GM18505 (cell line): ENCODE measurements around the gene GLE1.
"Not testable (repeated sequence)": the region's sequence is repeated elsewhere in the genome, so short reads cannot be mapped to it uniquely, and the experiment has no call there.

Experiments used
- ATAC-seq: cut with Tn5 transposase; IDR thresholded peaks from one replicate; pipeline ENCODE4 v1.9.1; 2021; ENCODE audit not compliant: unreplicated experiment
- POLR2A ChIP-seq: IDR thresholded peaks from 4 replicates; pipeline ENCODE4 v1.6.1; 2011; ENCODE audit warnings: borderline replicate concordance; ENCODE audit not compliant: insufficient read depth, insufficient read length; ENCODE audit errors: extremely low read depth

The GLE1 gene

DNA sequence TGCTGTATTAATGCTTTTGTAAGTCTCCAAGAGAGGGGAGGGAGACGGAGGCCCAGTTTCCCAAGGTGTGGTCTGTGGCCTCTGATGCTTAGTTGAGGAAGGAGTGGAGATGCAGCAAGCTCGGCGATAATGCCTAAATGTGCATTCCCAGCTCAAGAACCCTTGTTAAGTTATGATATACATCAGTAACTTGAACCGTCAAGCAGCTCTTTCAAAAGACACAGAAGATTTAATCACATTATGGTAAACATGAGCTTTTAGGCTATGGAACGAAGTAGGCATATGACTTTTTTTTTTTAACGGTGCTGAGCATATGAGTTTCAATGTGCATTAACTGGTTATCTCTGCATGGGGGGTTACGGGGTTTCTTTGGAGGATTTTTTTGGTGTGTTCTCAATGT is 22.3 kb upstream of the GLE1 start:
- no peak for TF ChIP-seq POLR2A
- ATAC-seq, result no peak

DNA sequence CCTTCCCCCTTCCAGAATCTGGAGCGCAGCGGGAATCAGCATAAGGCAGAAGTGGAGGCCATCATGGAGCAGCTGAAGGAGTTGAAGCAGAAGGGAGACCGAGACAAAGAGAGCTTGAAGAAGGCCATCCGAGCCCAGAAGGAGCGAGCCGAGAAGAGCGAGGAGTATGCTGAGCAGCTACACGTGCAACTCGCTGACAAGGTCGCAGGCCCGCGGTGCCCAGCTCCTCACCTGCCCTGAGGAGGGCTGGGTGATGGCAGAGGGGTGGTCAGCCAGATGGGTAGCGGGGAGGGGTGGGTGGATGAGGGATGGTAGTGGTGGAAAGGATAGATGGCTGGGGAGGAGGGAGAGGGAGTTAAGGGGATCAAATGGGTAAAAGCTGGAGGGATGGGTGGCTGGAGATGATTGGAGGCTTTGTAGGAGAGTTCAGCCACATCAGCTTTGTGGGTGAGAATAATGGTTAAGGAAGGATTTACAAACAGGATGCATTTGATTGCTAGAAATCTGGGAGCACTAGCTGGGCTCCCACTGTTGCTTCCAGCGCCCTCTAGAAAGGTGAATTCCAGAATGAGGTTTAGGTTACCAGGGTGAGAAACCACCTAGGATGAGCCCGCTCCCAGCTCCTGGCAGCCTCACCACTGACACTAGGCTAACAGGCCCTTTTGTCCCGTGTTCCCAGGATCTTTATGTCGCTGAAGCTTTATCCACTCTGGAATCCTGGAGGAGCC is 19.7 kb upstream of the GLE1 start:
- no peak for ATAC-seq
- TF ChIP-seq POLR2A, result no peak

DNA sequence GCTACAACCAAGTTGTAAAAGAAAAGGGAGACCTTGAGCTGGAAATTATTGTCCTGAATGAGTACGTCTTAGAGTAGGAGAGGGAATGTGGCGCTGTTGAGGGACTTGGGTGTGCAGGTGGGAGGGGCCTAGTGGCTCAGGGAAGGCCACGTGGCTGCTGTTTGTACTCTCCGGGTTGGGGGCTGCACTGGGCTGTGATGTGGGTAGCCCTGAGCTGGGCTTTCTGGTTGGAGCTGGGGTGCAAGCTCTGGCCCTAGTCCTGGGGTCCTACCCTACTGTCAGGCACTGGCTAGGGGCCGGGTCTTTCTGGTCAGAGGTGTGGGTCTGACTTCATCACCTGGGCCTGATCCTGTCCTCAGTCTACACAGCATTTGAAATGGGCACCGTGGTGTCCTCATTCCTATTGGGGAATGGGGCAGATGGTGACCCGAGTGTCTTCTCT is 19.1 kb upstream of the GLE1 start:
- ATAC-seq, result no peak
- TF ChIP-seq POLR2A, result no peak

DNA sequence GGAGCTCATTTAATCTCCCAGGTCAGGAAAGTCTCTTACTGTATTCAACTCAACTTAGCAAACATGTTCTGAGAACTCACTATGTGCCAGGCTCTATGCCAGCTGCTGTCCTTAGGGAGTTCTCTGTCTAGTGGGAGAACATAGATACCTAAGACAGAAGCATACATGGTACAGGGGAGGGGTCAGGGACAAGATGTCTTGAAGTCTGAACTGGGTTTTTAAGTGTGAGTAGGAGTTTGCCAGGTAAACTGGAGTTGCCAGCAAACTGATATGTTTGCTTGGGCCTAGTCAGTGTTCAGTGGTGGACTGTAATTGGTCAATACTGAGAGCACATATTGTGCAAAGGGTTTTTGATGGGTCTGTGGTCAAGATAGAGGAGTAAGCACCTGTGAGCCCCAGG is 18.3 kb upstream of the GLE1 start:
- no peak for ATAC-seq
- TF ChIP-seq POLR2A, result no peak

DNA sequence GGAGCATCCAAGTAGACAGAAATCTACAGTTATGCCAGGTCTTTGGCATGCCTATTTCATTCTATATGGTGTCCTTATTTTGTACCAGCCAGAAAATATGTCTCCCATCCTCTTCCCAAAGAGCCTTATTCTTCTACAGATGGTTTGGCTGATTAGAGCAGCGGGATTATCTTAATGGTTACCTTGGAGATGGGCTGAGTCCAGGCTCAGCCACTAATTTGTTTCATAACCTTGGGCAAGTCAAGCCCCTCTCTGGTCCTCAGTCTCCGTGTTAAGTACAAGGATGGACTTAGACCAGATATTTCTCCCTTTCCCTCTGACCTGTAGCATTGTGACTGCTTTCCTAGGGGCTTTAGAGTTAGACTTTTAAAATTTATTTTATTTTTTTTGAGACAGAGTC is 11.1 kb upstream of the GLE1 start:
- ATAC-seq, result no peak
- no peak for TF ChIP-seq POLR2A

DNA sequence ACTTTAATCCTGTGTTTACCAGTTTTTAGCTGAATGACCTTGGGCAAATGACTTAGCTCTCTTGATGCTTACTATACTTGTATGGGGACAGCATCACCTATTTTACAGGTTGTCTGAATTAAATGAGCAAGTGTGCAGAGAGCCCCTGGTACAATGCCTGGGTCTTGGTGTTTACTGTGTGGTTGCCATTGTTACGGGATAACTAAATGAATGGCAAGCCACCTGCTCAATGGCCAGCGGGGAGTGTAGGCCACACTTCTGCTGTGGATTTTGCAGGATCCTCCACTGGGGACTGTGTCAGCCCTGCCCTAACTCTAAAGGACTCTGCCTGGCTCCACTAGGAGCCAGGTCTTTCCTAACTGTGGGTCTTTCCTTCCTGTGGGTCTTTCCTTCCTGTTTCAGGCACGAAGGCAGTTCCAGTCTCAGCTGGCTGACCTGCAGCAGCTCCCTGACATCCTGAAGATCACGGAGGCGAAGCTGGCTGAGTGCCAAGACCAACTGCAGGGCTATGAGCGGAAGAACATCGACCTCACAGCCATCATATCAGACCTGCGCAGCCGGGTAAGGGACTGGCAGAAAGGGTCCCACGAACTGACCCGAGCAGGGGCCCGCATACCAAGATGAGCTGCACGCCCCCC is 10.3 kb upstream of the GLE1 start:
- ATAC-seq, result no peak
- TF ChIP-seq POLR2A, result no peak

DNA sequence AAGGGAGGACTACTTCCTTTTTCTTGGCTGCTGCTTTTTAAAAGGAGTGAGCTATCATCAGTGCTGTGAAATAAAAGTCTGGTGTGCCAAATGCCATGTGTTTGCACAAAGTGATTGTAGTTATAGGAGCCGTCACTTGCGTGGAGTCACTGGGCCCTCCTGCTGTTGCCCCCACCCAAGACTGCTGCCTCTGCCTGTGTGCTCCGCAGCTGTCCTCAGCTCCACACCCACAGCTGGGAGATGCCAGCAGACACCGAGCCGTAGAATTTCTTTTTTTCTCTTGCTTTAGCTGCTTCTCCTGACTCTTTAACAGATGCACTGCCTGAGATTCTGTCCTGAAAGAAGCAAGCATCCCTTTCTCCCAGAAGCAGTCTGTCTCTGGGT is 9.8 kb upstream of the GLE1 start:
- no peak for ATAC-seq

DNA sequence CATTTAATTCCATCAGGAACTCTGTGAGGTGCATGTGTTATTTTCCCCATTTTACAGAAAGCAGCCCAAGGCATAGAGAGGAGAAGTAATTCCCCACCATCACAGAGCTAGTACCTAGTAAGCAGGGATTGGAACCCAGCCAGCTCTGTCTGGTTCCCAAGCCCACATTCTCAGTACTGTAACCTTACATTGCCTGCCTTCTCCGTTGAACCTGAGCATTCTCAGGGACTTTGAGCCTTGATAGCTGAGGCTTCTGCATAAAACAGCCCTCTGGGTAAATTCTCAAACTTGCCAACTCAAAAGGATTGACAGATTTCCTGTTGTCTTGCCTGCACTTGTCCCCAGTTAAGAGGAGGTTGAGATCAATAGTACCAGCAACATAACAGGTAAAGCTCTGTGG is 9.2 kb upstream of the GLE1 start:
- TF ChIP-seq POLR2A, result no peak
- no peak for ATAC-seq

More for the DNA sequence above, 9.8 kb upstream of the GLE1 start:
- TF ChIP-seq POLR2A, result no peak

DNA sequence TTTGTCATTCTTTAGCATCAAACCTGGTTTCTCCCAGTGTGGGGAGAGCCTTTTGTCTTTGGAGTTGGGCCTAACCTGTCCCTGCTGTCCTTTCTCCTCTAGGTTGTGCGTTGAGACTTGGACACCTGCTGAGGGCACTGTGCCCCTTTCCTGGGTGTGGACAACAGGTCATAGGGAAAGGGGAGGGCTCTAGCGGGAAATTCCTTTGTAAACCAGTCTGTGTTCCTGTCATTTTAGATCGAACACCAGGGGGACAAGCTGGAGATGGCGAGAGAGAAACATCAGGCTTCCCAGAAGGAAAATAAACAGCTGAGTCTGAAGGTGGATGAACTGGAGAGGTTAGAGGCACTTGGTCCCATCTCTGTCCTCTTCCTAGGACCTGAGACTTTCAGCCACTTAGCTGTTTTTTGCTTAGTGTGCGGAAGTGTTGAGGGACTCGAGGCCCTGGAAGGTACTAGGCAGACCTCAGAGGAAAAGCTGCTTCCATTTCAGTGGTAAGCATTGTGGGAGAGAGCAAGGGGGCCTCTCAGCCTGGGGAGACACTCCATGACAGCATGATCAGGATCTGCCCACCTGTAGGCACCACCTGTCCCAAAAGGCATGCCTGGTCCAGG is 8.6 kb upstream of the GLE1 start:
- no peak for ATAC-seq

DNA sequence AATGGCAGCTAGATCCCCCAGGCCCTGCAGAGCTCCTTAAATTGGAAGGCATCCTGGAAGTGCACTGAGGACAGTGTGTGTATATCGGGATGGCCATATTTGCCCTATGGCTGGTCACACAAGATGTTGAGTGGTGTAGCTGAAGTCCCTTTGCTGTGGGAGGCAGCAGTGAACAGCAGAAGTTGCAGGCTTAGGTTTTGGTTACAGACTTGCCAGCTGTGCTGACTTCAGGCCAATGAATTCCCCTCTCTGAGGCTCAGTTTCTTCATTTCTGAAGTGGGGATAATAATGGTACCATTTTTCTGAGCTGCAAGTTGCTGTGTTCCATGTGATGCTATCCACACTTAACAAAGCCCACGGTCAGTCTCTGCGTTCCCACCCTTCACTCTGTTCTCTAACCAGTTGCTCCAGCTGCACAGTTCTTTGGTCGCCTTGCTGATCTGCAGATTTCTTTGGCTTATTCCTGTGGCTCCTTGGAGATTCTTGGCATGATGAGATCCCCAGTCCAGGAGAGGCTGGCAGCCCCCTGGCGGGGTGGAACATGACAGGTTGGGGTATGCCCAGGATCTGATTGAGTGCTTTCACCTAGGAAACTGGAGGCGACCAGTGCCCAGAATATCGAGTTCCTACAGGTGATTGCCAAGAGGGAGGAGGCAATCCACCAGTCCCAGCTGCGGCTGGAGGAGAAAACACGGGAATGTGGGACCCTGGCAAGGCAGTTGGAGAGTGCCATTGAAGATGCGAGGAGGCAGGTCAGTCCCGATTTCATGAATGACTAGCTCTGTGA is 6.5 kb upstream of the GLE1 start:
- no peak for ATAC-seq
- no peak for TF ChIP-seq POLR2A

More for the DNA sequence above, 8.6 kb upstream of the GLE1 start:
- no peak for TF ChIP-seq POLR2A

DNA sequence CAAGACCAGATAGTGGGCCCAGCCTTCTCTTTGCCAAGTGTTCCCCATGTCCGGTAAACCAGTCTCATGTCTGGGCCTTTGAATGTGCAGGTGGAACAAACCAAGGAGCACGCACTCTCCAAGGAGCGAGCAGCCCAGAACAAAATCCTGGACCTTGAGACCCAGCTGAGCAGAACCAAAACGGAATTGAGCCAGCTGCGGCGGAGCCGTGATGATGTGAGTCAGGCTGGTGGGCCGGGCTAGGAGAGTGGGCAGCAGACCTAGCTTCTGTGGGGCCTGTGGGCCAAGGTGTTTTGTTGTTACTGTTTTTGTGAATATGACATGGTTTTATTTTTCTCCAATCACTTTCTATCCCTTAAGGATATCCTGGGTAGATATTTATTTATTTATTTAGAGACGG is 5.6 kb upstream of the GLE1 start:
- TF ChIP-seq POLR2A, result no peak
- no peak for ATAC-seq

DNA sequence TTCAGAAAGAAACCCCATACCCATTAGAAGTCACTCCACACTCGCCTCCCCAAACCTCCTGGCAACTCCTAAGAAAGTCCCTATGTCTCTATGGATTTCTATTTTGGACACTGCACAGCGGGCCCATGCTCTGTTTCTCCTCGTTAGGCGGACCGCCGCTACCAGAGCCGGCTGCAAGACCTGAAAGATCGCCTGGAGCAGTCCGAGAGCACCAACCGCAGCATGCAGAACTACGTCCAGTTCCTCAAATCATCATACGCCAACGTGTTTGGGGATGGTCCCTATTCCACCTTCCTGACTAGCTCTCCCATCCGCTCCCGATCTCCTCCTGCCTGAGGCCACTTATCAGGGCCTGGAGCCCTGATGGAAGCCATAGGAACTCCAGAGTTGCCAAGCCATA is 4.6 kb upstream of the GLE1 start:
- no peak for TF ChIP-seq POLR2A
- ATAC-seq, result no peak

DNA sequence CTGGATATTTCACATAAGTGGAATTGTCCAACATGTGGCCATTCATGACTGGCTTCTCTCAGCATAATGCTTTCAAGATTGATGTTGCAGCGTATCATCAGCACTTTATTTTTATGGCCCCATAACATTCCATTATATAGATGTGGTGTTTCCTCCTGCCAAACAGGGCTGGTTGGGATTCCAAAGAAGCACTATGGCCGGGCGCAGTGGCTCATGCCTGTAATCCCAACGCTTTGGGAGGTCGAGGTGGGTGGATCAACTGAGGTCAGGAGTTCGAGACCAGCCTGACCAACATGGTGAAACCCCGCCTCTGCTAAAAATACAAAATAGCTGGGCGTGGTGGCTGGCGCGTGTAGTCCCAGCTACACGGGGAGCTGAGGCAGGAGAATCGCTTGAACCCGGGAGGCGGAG is 1.1 kb upstream of the GLE1 start:
- not testable (repeated sequence) for ATAC-seq
